K562 (cell line): ENCODE results near the gene ADK. TPM values are rescaled to one million over a fixed set of nuclear protein-coding genes. Genes with fewer than 3 reads are reported as not detected.

Experiments
- ATAC-seq: fragments of 200-7000 bp; cut with Tn5 transposase; 3 replicates; pipeline ENCODE4 v1.9.1; 2020; ENCODE audit warnings: moderate library complexity
- BruUV-seq: library from RNA; stranded (reverse); fragments of 400-500 nt; replicated peaks from 2 replicates; lab custom pipeline; 2021; lab: Mats Ljungman, UMichigan
- CTCF ChIA-PET: fragments of 300-600 bp; formaldehyde crosslinking; extraction: SDS; loops from one replicate; lab custom pipeline; 2021; ENCODE audit warnings: low intra/inter-chr PET ratio; lab: Yijun Ruan, JAX
- POLR2A ChIA-PET: fragments of 300-600, 350-650 bp; sonication (Branson Sonifier 250); formaldehyde crosslinking; extraction: SDS; loops from one replicate; lab custom pipeline; 2021; ENCODE audit warnings: antibody characterized with exemption, inconsistent platforms; lab: Yijun Ruan, JAX
- DNase-seq, 4 experiments: peaks; one replicate each; pipeline versions ENCODE4 v3.0.0 to v3.0.0-alpha.2; 2011 to 2018; ENCODE audit warnings: low spot score in 3 of 4, mixed read lengths in 3 of 4; ENCODE audit errors: extremely low read depth in 1 of 4
- FAIRE-seq: peaks from 2 replicates; lab custom pipeline; 2011; peaks lifted over from hg19 to GRCh38; lab: Jason Lieb, UNC
- H2AFZ ChIP-seq: 2 replicates; pipeline ENCODE4 v1.6.0; 2011; ENCODE audit warnings: low read depth, low read length, control low read depth, inconsistent platforms
- H3K27ac ChIP-seq: fragments of 200-600 bp; 3 replicates; pipeline ENCODE4 v1.8.0; 2011; ENCODE audit warnings: low read depth, mild to moderate bottlenecking, control low read depth, inconsistent platforms, low read length, moderate library complexity, mixed read lengths; ENCODE audit errors: extremely low read depth
- H3K27me3 ChIP-seq, 2 experiments: fragments of 300-600 bp in 1 of 2; 2 replicates in 1 of 2; 3 replicates in 1 of 2; pipeline versions ENCODE4 v1.6.0 to v1.8.0; 2011; ENCODE audit warnings: inconsistent platforms in 2 of 2, low read length in 2 of 2, mild to moderate bottlenecking in 1 of 2, mixed read lengths in 1 of 2, moderate library complexity in 1 of 2; ENCODE audit not compliant: control insufficient read depth in 2 of 2, insufficient read depth in 2 of 2
- H3K36me3 ChIP-seq: fragments of 300-600 bp; 3 replicates; pipeline ENCODE4 v1.8.0; 2011; ENCODE audit warnings: mild to moderate bottlenecking, low read length, inconsistent platforms; ENCODE audit not compliant: control insufficient read depth, insufficient read depth
- H3K4me1 ChIP-seq, 2 experiments: fragments of 200-600 bp in 1 of 2; replicated peaks in 1 of 2; 2 replicates in 1 of 2; 3 replicates in 1 of 2; pipeline versions ENCODE4 v1.5.1 to v1.8.0; 2011; ENCODE audit warnings: inconsistent platforms in 2 of 2, low read length in 2 of 2, mild to moderate bottlenecking in 1 of 2, mixed read lengths in 1 of 2, moderate library complexity in 1 of 2; ENCODE audit not compliant: control insufficient read depth in 2 of 2, insufficient read depth in 2 of 2
- H3K4me2 ChIP-seq: 2 replicates; pipeline ENCODE4 v1.6.1; 2011; ENCODE audit warnings: low read length, control low read depth, inconsistent platforms, mixed read lengths; ENCODE audit not compliant: insufficient read depth
- H3K4me3 ChIP-seq: fragments of 200-600 bp; sonication (generic), shearing (Covaris generic); 2 replicates; pipeline ENCODE4 v1.5.1; 2016; ENCODE audit warnings: control low read depth, inconsistent platforms
- H3K79me2 ChIP-seq: fragments of 200-600 bp; 3 replicates; pipeline ENCODE4 v1.8.0; 2011; ENCODE audit warnings: low read length, inconsistent platforms; ENCODE audit not compliant: control insufficient read depth, insufficient read depth
- H3K9ac ChIP-seq, 2 experiments: 2 replicates each; pipeline versions ENCODE4 v1.6.0 to v1.6.1; 2011; ENCODE audit warnings: low read depth in 2 of 2, low read length in 2 of 2, control low read depth in 1 of 2, inconsistent platforms in 1 of 2, mild to moderate bottlenecking in 1 of 2, mixed read lengths in 1 of 2; ENCODE audit not compliant: insufficient read depth in 1 of 2
- H3K9me1 ChIP-seq: one replicate; pipeline ENCODE4 v1.6.0; 2011; ENCODE audit warnings: inconsistent platforms, mild to moderate bottlenecking, low read length, moderate library complexity; ENCODE audit not compliant: control insufficient read depth, insufficient read depth
- H3K9me3 ChIP-seq: replicated peaks from 2 replicates; pipeline ENCODE4 v1.5.1; 2011; ENCODE audit warnings: low read depth, low read length, inconsistent platforms; ENCODE audit not compliant: control insufficient read depth, insufficient read depth
- H4K20me1 ChIP-seq: replicated peaks from 2 replicates; pipeline ENCODE4 v1.6.1; 2011; ENCODE audit warnings: low read length, inconsistent platforms, mixed read lengths; ENCODE audit not compliant: control insufficient read depth, insufficient read depth
- CEBPB ChIP-seq: fragments of 450-650 bp; IDR thresholded peaks from 2 replicates; pipeline ENCODE4 v1.6.1; 2016; ENCODE audit warnings: missing genetic modification characterization, missing compliant biosample characterization
- COPS2 ChIP-seq: fragments of 450-650 bp; conservative IDR thresholded peaks from 2 replicates; pipeline ENCODE4 v1.6.1; 2016; ENCODE audit warnings: mild to moderate bottlenecking, moderate library complexity
- DMBX1 ChIP-seq: fragments of 250-450 bp; sonication (Bioruptor Pico); IDR thresholded peaks from 2 replicates; pipeline ENCODE4 v1.8.0; 2022; ENCODE audit warnings: inconsistent platforms, mild to moderate bottlenecking, moderate library complexity, borderline replicate concordance
- HDAC3 ChIP-seq: fragments of 450-650 bp; IDR thresholded peaks from 2 replicates; pipeline ENCODE4 v1.6.1; 2018; ENCODE audit warnings: borderline replicate concordance, mild to moderate bottlenecking, moderate library complexity; ENCODE audit not compliant: partially characterized antibody
- MEIS2 ChIP-seq: fragments of 450-650 bp; IDR thresholded peaks from 2 replicates; pipeline ENCODE4 v1.6.1; 2014; ENCODE audit warnings: mild to moderate bottlenecking; ENCODE audit not compliant: partially characterized antibody
- MLLT1 ChIP-seq, 2 experiments: fragments of 450-650 bp; IDR thresholded peaks; 2 replicates each; pipeline ENCODE4 v1.6.1; 2016
- NFE2L1 ChIP-seq: fragments of 450-650 bp; IDR thresholded peaks from 2 replicates; pipeline ENCODE4 v1.6.1; 2016; ENCODE audit warnings: missing genetic modification characterization, low read depth, mild to moderate bottlenecking, missing compliant biosample characterization, moderate library complexity, borderline replicate concordance
- PCBP1 ChIP-seq: fragments of 200-400 bp; formaldehyde crosslinking; IDR thresholded peaks from 2 replicates; pipeline ENCODE4 v1.6.1; 2018; ENCODE audit warnings: mild to moderate bottlenecking, low read depth, low read length; ENCODE audit not compliant: poor library complexity, severe bottlenecking
- PKNOX1 ChIP-seq: fragments of 450-650 bp; IDR thresholded peaks from 2 replicates; pipeline ENCODE4 v1.6.1; 2016
- SMARCE1 ChIP-seq: fragments of 450-650 bp; IDR thresholded peaks from 2 replicates; pipeline ENCODE4 v1.7.1; 2016; ENCODE audit warnings: mild to moderate bottlenecking
- SPI1 ChIP-seq: IDR thresholded peaks from 2 replicates; pipeline ENCODE4 v1.6.1; 2011; ENCODE audit warnings: low read depth, low read length, control low read depth, borderline replicate concordance
- SRF ChIP-seq, 2 experiments: fragments of 250-450, 450-650 bp in 1 of 2; sonication (Bioruptor Pico) in 1 of 2; sonication (generic) in 1 of 2; formaldehyde crosslinking; IDR thresholded peaks; 2 replicates each; pipeline versions ENCODE4 v1.5.0 to v1.5.1; 2020 to 2022; ENCODE audit warnings: mild to moderate bottlenecking in 1 of 2, missing genetic modification reagents in 1 of 2
- THAP7 ChIP-seq: fragments of 250-450 bp; sonication (Bioruptor Pico); IDR thresholded peaks from 2 replicates; pipeline ENCODE4 v1.5.0; 2021
- ZNF175 ChIP-seq: fragments of 200-800 bp; sonication (Bioruptor generic); IDR thresholded peaks from 2 replicates; pipeline ENCODE4 v1.6.1; 2016; ENCODE audit warnings: low read depth, mild to moderate bottlenecking, missing genetic modification characterization, missing compliant biosample characterization
- ZNF639 ChIP-seq, 2 experiments: fragments of 200-800 bp in 1 of 2; sonication (Bioruptor generic) in 1 of 2; sonication (generic) in 1 of 2; formaldehyde crosslinking in 1 of 2; IDR thresholded peaks in 1 of 2; conservative IDR thresholded peaks in 1 of 2; 2 replicates each; pipeline versions ENCODE4 v1.5.0 to v1.6.1; 2016 to 2020; ENCODE audit warnings: missing compliant biosample characterization in 1 of 2, missing genetic modification characterization in 1 of 2, missing genetic modification reagents in 1 of 2
- ZSCAN32 ChIP-seq: fragments of 450-650 bp; formaldehyde crosslinking; IDR thresholded peaks from 2 replicates; pipeline ENCODE4 v1.4.0; 2020; ENCODE audit warnings: mild to moderate bottlenecking, moderate library complexity
- WGBS: fragments of 100-300 bp; shearing (Covaris generic); methylation state at CpG from one replicate; pipeline ENCODE4 v1.1.6; 2016; ENCODE audit warnings: low coverage, mixed read lengths; ENCODE audit not compliant: insufficient coverage; ENCODE audit errors: missing lambda C conversion rate; 5-methylcytosine and 5-hydroxymethylcytosine counted together
- in situ Hi-C: fragments of 300-500 bp; cut with MboI; formaldehyde crosslinking; loops from 4 replicates; pipeline ENCODE4 v1.15.0; 2018; ENCODE audit warnings: inconsistent platforms, mixed read lengths
- intact Hi-C: fragments of 100-400 bp; cut with micrococcal nuclease; formaldehyde crosslinking; loops from 2 replicates; pipeline ENCODE4 v1.14.2; 2022
- polyA plus RNA-seq, 8 experiments: library from polyadenylated mRNA; depleted of rRNA in 4 of 8; stranded (reverse) in 5 of 8; unstranded in 3 of 8; fragments of >200 nt; fragmentation: Nextera tagmentation in 2 of 8; fragmentation: Illumina TruSeq in 1 of 8; extraction: Ambion mirVana in 2 of 8; extraction: Trizol in 1 of 8; gene quantifications; 2 replicates each; pipeline versions ENCODE4 v1.2.1 to v1.2.3, GENCODE V29; 2011 to 2014; ENCODE audit warnings: inconsistent platforms in 1 of 8, missing spikeins in 1 of 8
- total RNA-seq, 7 experiments: library from RNA; depleted of rRNA in 6 of 7; stranded (reverse); fragments of >200 nt in 6 of 7; fragmentation: Illumina TruSeq in 2 of 7; extraction: Trizol in 2 of 7; gene quantifications; 2 replicates each; pipeline versions ENCODE4 v1.2.1 to v1.2.3, GENCODE V29; 2011 to 2021; ENCODE audit warnings: low replicate concordance in 1 of 7

The ADK gene
- total and polyA plus RNA-seq, 9 of the 15 experiments (the other 6 are each of a cell fraction or from before 2014, with no cell fraction given) = 54.2 to 97.8 (median 73.6) TPM

GRCh38 chr10:74227697-74228424, 76.8 kb downstream of the ADK start:
- 39% methylated on average over 2 of the region's 3 CpGs for WGBS
- H3K4me3 ChIP-seq = no peak overlapping the region
- H2AFZ ChIP-seq = no peak overlapping the region
- no TSS peak for BruUV-seq
- H3K27ac ChIP-seq = peak overlapping the region; percentile 4; the same call in 1 of the 3 replicates
- ATAC-seq (no peak), FAIRE-seq (no peak), DNase-seq (no peak)
- intact Hi-C loops (no loop called here), in situ Hi-C loops (no loop called here)
- H3K79me2 ChIP-seq = no peaks in the 10 kb centered on the region
- no peaks in the 10 kb centered on the region for H4K20me1 ChIP-seq
- H3K27me3 ChIP-seq = no peaks in the 10 kb centered on the region
- H3K4me2 ChIP-seq = no peak overlapping the region
- H3K9me3 ChIP-seq = no peaks in the 10 kb centered on the region
- ChIA-PET CTCF (interaction anchor here (0.6 kb wide), 1 partner anchor 451 kb away, joined by 6 read pairs; no protein-coding TSS in a partner anchor), POLR2A (no interaction called here)
- H3K9me1 ChIP-seq = no peaks in the 10 kb centered on the region
- peaks cover 0 to 5% of the 10 kb centered on the region in 2 experiments; a peak in 2 of 5 replicates for H3K4me1 ChIP-seq
- no peak overlapping the region for H3K9ac ChIP-seq
- H3K36me3 ChIP-seq = no peaks in the 10 kb centered on the region; the same call in 2 of the 3 replicates
- no peak for TF ChIP-seq SRF (CRISPR knock-in tag; IDR thresholded peaks at IDR 0.05)
- TF ChIP-seq MEIS2 = peak; percentile 8
- no peak for TF ChIP-seq MLLT1 (IDR thresholded peaks at IDR 0.05)
- no peak for TF ChIP-seq ZNF639 (CRISPR knock-in tag; conservative IDR thresholded peaks at IDR 0.05 in 1 of 2, IDR thresholded peaks at IDR 0.05 in 1 of 2)
- TF ChIP-seq NFE2L1 (tag) = no peak
- TF ChIP-seq DMBX1 (CRISPR knock-in tag) = no peak
- no peak for TF ChIP-seq CEBPB
- no peak for TF ChIP-seq THAP7 (CRISPR knock-in tag)
- no peak for TF ChIP-seq ZSCAN32 (CRISPR knock-in tag)
- no peak for TF ChIP-seq PCBP1
- TF ChIP-seq SMARCE1 = peak; percentile 21; the same call in 1 of the 2 replicates
- TF ChIP-seq PKNOX1 = peak; percentile 76; the same call in 1 of the 2 replicates
- TF ChIP-seq COPS2 = no peak
- TF ChIP-seq SPI1 = peak; percentile 20; the same call in 1 of the 2 replicates
- TF ChIP-seq ZNF175 (CRISPR knock-in tag) = no peak
- TF ChIP-seq HDAC3 = no peak
